Measurements from ENCODE around the gene DCAF15. TPM values are rescaled to one million over a fixed set of nuclear protein-coding genes. Genes with fewer than 3 reads are reported as not detected.

DCAF15 gene
- total RNA-seq, 4 donors from 2014 or later: 8.4 to 17.3 (median 12.0) TPM

GRCh38 chr19:13976446-13976845, 24.1 kb downstream of the DCAF15 start:
- no peak for TF ChIP-seq CTCF (IDR thresholded peaks at IDR 0.05; ENCODE audit: low read depth)

- TF ChIP-seq CTCF (IDR thresholded peaks at IDR 0.05; ENCODE audit: low read depth): no peak
Measured at GRCh38 chr19:13977803-13978202, 25.5 kb downstream of the DCAF15 start.

- TF ChIP-seq CTCF (IDR thresholded peaks at IDR 0.05; ENCODE audit: low read depth): no peak
Measured at GRCh38 chr19:13978351-13979243, 26.3 kb downstream of the DCAF15 start.

GRCh38 chr19:13979244-13979615, 26.9 kb downstream of the DCAF15 start:
- TF ChIP-seq CTCF (IDR thresholded peaks at IDR 0.05; ENCODE audit: low read depth): no peak

- no peak for TF ChIP-seq CTCF (IDR thresholded peaks at IDR 0.05; ENCODE audit: low read depth)
Measured at GRCh38 chr19:13979686-13980085, 27.4 kb downstream of the DCAF15 start.

GRCh38 chr19:13980340-13980739, 28.0 kb downstream of the DCAF15 start:
- no peak for TF ChIP-seq CTCF (IDR thresholded peaks at IDR 0.05; ENCODE audit: low read depth)

- TF ChIP-seq CTCF (IDR thresholded peaks at IDR 0.05; ENCODE audit: low read depth): no peak
Measured at GRCh38 chr19:13981021-13981420, 28.7 kb downstream of the DCAF15 start.

Measured in subcutaneous adipose tissue (tissue), 4 donors.